Fibroblast of pulmonary artery (primary cell): ENCODE data around the gene NT5M.

Experiments
- DNase-seq: peaks from one replicate; pipeline ENCODE4 v3.0.0-alpha.2; 2010; ENCODE audit warnings: low read depth
- H3K4me3 ChIP-seq: replicated peaks from 2 replicates; pipeline ENCODE4 v1.5.1; 2011; ENCODE audit warnings: low read depth, mild to moderate bottlenecking, control low read depth, low read length, moderate library complexity
- TF ChIP-seq, protein P1 (sequence below): IDR thresholded peaks from 2 replicates; pipeline ENCODE4 v1.5.1; 2011; ENCODE audit warnings: mild to moderate bottlenecking, control low read depth, low read length, inconsistent platforms; ENCODE audit errors: missing control alignments

NT5M gene

GRCh38 chr17:17315142-17315821, 12.1 kb downstream of the NT5M start:
- TF ChIP-seq, protein P1, sequence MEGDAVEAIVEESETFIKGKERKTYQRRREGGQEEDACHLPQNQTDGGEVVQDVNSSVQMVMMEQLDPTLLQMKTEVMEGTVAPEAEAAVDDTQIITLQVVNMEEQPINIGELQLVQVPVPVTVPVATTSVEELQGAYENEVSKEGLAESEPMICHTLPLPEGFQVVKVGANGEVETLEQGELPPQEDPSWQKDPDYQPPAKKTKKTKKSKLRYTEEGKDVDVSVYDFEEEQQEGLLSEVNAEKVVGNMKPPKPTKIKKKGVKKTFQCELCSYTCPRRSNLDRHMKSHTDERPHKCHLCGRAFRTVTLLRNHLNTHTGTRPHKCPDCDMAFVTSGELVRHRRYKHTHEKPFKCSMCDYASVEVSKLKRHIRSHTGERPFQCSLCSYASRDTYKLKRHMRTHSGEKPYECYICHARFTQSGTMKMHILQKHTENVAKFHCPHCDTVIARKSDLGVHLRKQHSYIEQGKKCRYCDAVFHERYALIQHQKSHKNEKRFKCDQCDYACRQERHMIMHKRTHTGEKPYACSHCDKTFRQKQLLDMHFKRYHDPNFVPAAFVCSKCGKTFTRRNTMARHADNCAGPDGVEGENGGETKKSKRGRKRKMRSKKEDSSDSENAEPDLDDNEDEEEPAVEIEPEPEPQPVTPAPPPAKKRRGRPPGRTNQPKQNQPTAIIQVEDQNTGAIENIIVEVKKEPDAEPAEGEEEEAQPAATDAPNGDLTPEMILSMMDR, result no peak
- no peak for DNase-seq
- no peak overlapping the region for H3K4me3 ChIP-seq

DNA sequence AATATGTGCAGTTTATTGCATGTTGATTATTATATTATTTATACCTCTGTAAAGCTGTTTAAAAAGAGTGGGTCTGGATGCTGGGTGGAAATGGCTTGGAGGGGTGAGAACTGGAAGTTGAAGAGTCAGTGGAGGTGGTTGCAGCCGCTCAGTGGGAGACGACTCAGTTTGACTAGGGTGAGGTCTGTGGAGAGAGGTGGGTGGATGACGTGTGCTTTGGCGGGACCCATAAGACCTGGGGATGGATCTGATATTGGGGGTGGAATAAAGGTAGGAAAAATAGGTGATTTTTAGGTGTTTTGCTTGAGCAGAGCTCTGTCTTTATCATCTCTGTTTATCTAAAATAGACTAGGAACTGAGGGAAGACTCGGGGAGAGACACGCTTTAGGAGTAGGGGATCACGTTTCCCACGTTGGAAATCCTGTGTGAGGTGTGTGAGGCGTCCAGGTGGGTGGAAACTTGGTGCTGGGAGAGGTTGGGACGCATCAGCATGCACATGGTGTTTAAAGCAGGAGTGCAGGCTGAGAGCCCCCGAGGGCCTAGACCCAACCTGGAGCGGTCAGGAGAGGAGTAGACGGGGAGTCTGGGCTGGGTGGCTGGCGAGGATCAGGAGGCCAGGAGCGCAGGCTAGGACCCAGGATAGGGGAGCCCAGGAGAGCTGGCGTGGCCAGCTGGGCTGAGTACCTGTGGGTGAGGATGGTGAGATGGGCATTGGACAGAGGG, 17.2 kb downstream of the NT5M start:
- TF ChIP-seq, protein P1, result no peak
- H3K4me3 ChIP-seq, result no peak overlapping the region
- no peak for DNase-seq

- no peak overlapping the region for H3K4me3 ChIP-seq
These were observed 17.7 kb downstream of the NT5M start for GRCh38 chr17:17320911-17321220.

GRCh38 chr17:17321356-17322025, 18.3 kb downstream of the NT5M start:
- no peak for DNase-seq
- no peak overlapping the region for H3K4me3 ChIP-seq
- TF ChIP-seq, protein P1, result no peak

More at GRCh38 chr17:17320911-17321220, 17.7 kb downstream of the NT5M start:
- TF ChIP-seq, protein P1, result no peak
- no peak for DNase-seq

DNA sequence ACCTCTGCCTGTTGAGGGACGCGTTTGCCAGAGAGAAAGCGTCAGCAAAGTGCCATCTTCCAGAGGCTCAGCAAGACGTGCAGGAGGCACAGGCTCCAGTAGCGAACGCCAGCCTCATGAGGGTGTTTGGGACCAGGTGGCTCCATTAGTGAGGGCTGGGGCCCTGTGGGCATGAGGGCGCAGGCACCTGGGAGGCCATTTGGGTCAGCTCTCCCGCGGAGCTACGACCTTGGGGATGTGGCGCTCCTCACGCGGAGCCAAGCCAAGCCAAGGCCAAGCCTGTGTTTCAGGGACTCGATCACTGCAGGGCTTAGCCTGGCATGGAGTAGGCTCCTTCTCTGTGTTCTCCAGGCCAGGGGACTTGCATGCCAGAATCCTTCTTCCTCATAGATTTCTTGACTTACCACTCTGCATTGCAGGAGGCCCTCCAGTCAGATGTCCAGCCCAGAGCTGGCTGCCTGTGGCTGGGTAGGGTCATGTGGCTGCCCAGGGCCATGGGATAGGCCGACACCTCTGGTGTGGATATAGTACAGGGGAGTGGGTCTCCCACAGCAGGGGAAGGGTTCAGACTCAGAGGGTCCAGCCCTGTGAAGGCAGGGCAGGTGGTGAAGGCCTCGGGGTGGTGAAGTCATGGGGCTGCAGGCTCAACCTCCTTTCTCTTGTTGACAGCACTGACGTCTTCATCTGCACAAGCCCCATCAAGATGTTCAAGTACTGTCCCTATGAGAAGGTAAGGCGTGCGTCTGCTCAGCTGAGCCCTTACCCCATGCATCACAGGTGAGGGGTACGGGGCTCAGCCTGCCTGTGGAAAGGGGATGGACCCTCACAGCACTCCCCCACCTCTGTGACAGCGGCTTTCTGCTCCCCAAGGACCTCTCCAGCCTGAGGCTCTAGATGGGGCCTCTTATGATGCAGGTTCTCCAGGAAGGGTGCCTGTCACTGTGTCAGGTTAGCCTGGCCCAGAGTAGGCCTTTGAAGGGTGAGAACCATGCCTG, 19.6 kb downstream of the NT5M start:
- DNase-seq, result no peak
- no peak overlapping the region for H3K4me3 ChIP-seq
- TF ChIP-seq, protein P1, result no peak

GRCh38 chr17:17324616-17325015, 21.4 kb downstream of the NT5M start:
- TF ChIP-seq, protein P1, result no peak
- no peak overlapping the region for H3K4me3 ChIP-seq
- DNase-seq, result no peak
